Cardiac fibroblast (primary cell): Measurements from ENCODE around the gene LRFN5.
A peak's percentile ranks its signal among the peaks of the same experiment; 100 is the strongest.
"Not testable (repeated sequence)": the region's sequence is repeated elsewhere in the genome, so short reads cannot be mapped to it uniquely, and the experiment has no call there.

Experiments used
- DNase-seq, 2 donors: peaks; one replicate each; pipeline versions ENCODE4 v3.0.0 to v3.0.0-alpha.2; 2010; ENCODE audit warnings: low read depth in 2 of 2
- H3K4me3 ChIP-seq, 2 donors: replicated peaks in 1 of 2; 1 replicate in 1 of 2; 2 replicates in 1 of 2; pipeline ENCODE4 v1.5.1; 2011; ENCODE audit warnings: low read depth in 2 of 2, low read length in 2 of 2, mild to moderate bottlenecking in 2 of 2, moderate library complexity in 1 of 2
- TF ChIP-seq, protein P1 (sequence below): IDR thresholded peaks from one replicate; pipeline ENCODE4 v1.5.1; 2011; ENCODE audit warnings: low read depth, mild to moderate bottlenecking, low read length, inconsistent platforms

The LRFN5 gene

DNA sequence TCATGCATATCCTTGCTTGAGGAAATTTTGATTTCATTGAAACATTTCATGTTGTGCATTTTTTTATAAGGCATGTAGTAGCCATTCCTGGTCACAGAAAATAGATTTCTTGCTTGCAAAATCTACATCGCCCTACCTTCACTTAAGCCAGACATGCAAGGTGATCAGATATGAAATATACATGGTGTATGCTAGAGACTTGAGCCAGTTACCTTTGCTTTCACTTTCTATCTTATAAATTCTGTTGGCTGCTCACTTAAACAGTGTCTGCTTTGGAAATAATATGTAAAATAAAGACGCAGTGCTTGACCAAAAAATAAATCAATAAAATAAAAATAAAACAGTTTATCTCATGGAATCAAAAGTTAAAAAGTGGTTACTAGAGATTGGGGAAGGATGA lies 136.5 kb downstream of the LRFN5 start:
- no peak for DNase-seq
- no peak overlapping the region for H3K4me3 ChIP-seq
- TF ChIP-seq, protein P1, sequence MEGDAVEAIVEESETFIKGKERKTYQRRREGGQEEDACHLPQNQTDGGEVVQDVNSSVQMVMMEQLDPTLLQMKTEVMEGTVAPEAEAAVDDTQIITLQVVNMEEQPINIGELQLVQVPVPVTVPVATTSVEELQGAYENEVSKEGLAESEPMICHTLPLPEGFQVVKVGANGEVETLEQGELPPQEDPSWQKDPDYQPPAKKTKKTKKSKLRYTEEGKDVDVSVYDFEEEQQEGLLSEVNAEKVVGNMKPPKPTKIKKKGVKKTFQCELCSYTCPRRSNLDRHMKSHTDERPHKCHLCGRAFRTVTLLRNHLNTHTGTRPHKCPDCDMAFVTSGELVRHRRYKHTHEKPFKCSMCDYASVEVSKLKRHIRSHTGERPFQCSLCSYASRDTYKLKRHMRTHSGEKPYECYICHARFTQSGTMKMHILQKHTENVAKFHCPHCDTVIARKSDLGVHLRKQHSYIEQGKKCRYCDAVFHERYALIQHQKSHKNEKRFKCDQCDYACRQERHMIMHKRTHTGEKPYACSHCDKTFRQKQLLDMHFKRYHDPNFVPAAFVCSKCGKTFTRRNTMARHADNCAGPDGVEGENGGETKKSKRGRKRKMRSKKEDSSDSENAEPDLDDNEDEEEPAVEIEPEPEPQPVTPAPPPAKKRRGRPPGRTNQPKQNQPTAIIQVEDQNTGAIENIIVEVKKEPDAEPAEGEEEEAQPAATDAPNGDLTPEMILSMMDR, result no peak

DNA sequence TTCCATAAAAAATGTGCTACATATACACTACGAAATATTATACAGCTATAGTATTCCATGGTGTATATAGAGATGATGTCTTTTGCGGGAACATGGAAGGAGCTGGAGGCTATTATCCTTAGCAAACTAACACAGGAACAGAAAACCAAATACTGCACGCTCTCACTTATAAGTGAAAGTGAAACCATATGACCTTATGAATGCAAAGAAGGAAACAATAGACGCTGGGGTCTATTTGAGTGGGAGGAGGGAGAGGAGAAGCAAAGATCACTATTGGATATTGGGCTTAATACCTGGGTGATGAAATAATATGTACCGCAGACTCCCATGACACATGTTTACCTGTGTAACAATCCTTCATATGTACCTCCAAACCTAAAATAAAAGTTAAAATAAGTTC lies 142.8 kb downstream of the LRFN5 start:
- DNase-seq, result peak; percentile 28 to 44
- TF ChIP-seq, protein P1, result no peak
- H3K4me3 ChIP-seq, result peak overlapping the region in 1 of 2 donors; percentile 32

GRCh38 chr14:41750575-41750974 lies 143.9 kb downstream of the LRFN5 start:
- not testable (repeated sequence) for H3K4me3 ChIP-seq, DNase-seq

GRCh38 chr14:41758011-41758665 lies 151.5 kb downstream of the LRFN5 start:
- TF ChIP-seq, protein P1, result no peak
- no peak overlapping the region for H3K4me3 ChIP-seq
- no peak for DNase-seq

GRCh38 chr14:41761204-41761603 lies 154.5 kb downstream of the LRFN5 start:
- DNase-seq, result no peak
- no peak overlapping the region for H3K4me3 ChIP-seq
- TF ChIP-seq, protein P1, result no peak

- TF ChIP-seq, protein P1, result no peak
- DNase-seq, result no peak
- no peak overlapping the region for H3K4me3 ChIP-seq
These were observed 160.1 kb downstream of the LRFN5 start for GRCh38 chr14:41766772-41767171.

DNA sequence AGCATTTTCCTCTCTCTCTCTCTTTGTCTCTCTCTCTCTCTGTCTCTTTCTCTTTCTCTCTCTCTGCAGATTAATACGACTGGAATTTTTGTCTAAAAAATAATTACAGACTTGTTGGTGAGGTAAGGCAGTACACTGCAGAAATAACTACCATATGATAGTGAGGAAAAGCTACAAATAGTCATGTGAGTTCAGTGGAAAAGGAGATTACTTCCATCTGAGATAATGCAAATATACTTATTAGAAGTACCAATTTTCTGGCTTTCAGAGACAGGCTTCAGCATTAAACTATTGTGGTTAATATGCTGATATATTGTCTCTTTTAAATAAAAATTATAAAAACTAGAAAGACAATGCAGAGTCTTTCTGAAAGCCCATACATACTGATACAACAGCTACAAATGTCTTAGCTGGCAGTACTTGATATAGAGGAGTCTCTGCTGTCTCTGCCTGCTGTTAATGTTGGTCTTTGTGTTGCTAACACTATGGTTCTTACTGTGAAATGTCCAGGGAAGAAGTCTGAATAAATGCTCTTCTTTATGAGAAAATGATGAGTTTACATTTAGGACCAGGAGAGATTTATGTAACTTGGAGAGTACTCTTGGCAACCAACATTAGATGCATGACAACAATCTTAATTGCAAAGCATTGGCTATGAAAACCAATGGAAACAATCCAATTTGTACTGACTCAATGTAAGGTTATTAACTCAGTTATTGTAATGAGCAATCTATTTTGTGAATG lies 167.0 kb downstream of the LRFN5 start:
- no peak for DNase-seq
- H3K4me3 ChIP-seq, result no peak overlapping the region
- TF ChIP-seq, protein P1, result no peak
